PC-3 (cell line): Measurements from ENCODE around the gene ADD1. TPM values are rescaled to one million over a fixed set of nuclear protein-coding genes. Genes with fewer than 3 reads are reported as not detected.

Experiments
- ATAC-seq: fragments of 200-7000 bp; cut with Tn5 transposase; 2 replicates; pipeline ENCODE4 v1.9.1; 2020; ENCODE audit warnings: mild to moderate bottlenecking, moderate library complexity
- BruUV-seq: library from RNA; stranded (reverse); fragments of 400-500 nt; replicated peaks from 2 replicates; lab custom pipeline; 2021; lab: Mats Ljungman, UMichigan
- CTCF ChIA-PET: fragments of 300-600 bp; sonication (Branson Sonifier 250); formaldehyde crosslinking; loops from one replicate; lab custom pipeline; 2022; ENCODE audit warnings: antibody characterized with exemption; lab: Charles Lee
- POLR2A ChIA-PET: fragments of 300-600 bp; sonication (Branson Sonifier 250); formaldehyde crosslinking; loops from one replicate; lab custom pipeline; 2022; ENCODE audit warnings: antibody characterized with exemption; ENCODE audit not compliant: unreplicated experiment; lab: Charles Lee
- DNase-seq: peaks from one replicate; pipeline ENCODE4 v3.0.0-alpha.2; 2015
- H2AFZ ChIP-seq: fragments of 300-600 bp; sonication (generic); 2 replicates; pipeline ENCODE4 v1.6.0; 2016; ENCODE audit warnings: antibody characterized with exemption, low read length
- H3F3A ChIP-seq: fragments of 300-600 bp; sonication (generic); one replicate; pipeline ENCODE4 v1.6.0; 2017; ENCODE audit warnings: antibody characterized with exemption, low read length, control low read depth, mild to moderate bottlenecking; ENCODE audit not compliant: unreplicated experiment
- H3K27ac ChIP-seq: fragments of 300-600 bp; sonication (generic); 2 replicates; pipeline ENCODE4 v1.5.1; 2016; ENCODE audit warnings: mild to moderate bottlenecking, low read length
- H3K27me3 ChIP-seq: fragments of 300-600 bp; sonication (generic); 2 replicates; pipeline ENCODE4 v1.6.1; 2016; ENCODE audit warnings: low read length, mixed read lengths
- H3K36me3 ChIP-seq: fragments of 300-600 bp; sonication (generic); 2 replicates; pipeline ENCODE4 v1.6.1; 2016; ENCODE audit warnings: low read depth, mixed run types, low read length, mixed read lengths
- H3K4me1 ChIP-seq: fragments of 300-600 bp; sonication (generic); 2 replicates; pipeline ENCODE4 v1.5.1; 2016; ENCODE audit warnings: low read length; ENCODE audit not compliant: insufficient read depth
- H3K4me2 ChIP-seq: fragments of 300-600 bp; sonication (generic); 2 replicates; pipeline ENCODE4 v1.6.0; 2016; ENCODE audit warnings: low read length
- H3K4me3 ChIP-seq: fragments of 300-600 bp; sonication (generic); 2 replicates; pipeline ENCODE4 v1.5.1; 2016; ENCODE audit warnings: mild to moderate bottlenecking, low read length, mixed read lengths
- H3K79me2 ChIP-seq: fragments of 300-600 bp; sonication (generic); 2 replicates; pipeline ENCODE4 v1.6.1; 2017; ENCODE audit warnings: low read length, mixed read lengths
- H3K9ac ChIP-seq: fragments of 300-600 bp; sonication (generic); 2 replicates; pipeline ENCODE4 v1.6.0; 2016; ENCODE audit warnings: mild to moderate bottlenecking, low read length
- H3K9me2 ChIP-seq: fragments of 300-600 bp; sonication (generic); replicated peaks from 2 replicates; pipeline ENCODE4 v1.6.1; 2016; ENCODE audit warnings: mixed run types, low read length, mixed read lengths
- H3K9me3 ChIP-seq: fragments of 300-600 bp; sonication (generic); 2 replicates; pipeline ENCODE4 v1.6.1; 2016; ENCODE audit warnings: low read length, mixed read lengths
- H4K20me1 ChIP-seq: fragments of 300-600 bp; sonication (generic); 2 replicates; pipeline ENCODE4 v1.6.1; 2016; ENCODE audit warnings: low read length, mixed read lengths
- EZH2 ChIP-seq: fragments of 300-600 bp; sonication (generic); IDR thresholded peaks from one replicate; pipeline ENCODE4 v1.6.1; 2017; ENCODE audit warnings: antibody characterized with exemption, mild to moderate bottlenecking, low read length; ENCODE audit not compliant: unreplicated experiment
- EZH2phosphoT487 ChIP-seq: fragments of 300-600 bp; sonication (generic); IDR thresholded peaks from 2 replicates; pipeline ENCODE4 v1.6.1; 2018; ENCODE audit warnings: mild to moderate bottlenecking, antibody characterized with exemption, low read length, borderline replicate concordance
- intact Hi-C: fragments of 100-400 bp; cut with micrococcal nuclease; formaldehyde crosslinking; loops from 2 replicates; pipeline ENCODE4 v1.9.0; 2023
- total RNA-seq: library from RNA; depleted of rRNA; stranded (reverse); fragments of >200 nt; gene quantifications from 2 replicates; pipeline ENCODE4 v1.2.3, GENCODE V29; 2014
- TF ChIP-seq, protein P1 (sequence below): fragments of 300-600 bp; sonication (generic); conservative IDR thresholded peaks from 2 replicates; pipeline ENCODE4 v1.5.1; 2017; ENCODE audit warnings: antibody characterized with exemption, low read depth, mild to moderate bottlenecking, low read length

ADD1 gene
- total RNA-seq, 1 experiment from 2014 or later: 118 TPM

DNA sequence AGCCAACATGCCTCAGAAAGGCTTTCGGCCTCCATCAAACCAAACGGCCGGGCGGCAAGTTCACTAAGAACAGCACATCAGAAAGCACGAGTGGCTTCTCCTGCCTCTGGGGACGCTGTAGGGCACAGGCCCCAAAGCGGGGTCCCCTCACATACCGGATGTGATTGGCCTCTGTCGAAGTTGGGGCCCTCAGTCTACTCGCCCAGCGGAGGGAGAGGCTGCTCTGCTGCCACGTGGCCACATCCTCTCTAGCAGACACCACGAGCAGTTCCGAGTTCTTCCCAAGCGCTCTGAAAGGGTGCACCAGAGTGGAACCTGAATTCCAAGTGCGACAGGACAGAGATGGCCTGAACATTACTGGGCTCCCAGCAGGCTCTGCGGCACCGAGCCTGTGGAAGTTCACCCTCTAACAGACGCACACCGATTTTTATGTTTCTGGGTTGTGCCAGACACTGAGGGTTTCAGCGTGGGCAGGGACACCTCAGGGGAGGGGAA, 98.4 kb downstream of the ADD1 start:
- H3K36me3 ChIP-seq: peaks cover 29% of the 10 kb centered on the region
- H3K9me3 ChIP-seq: no peaks in the 10 kb centered on the region
- ChIA-PET CTCF (no interaction called here), POLR2A (no interaction called here)
- no peak overlapping the region for H3K4me2 ChIP-seq
- no peak overlapping the region for H3K27ac ChIP-seq
- no TSS peak for BruUV-seq
- peaks cover 2% of the 10 kb centered on the region; the same call in 1 of the 2 replicates for H4K20me1 ChIP-seq
- H3K4me3 ChIP-seq: no peak overlapping the region
- no peaks in the 10 kb centered on the region for H3F3A ChIP-seq
- H3K27me3 ChIP-seq: no peaks in the 10 kb centered on the region
- no peak overlapping the region for H3K9ac ChIP-seq
- intact Hi-C loops: no loop called here
- H2AFZ ChIP-seq: no peak overlapping the region
- no peaks in the 10 kb centered on the region for H3K9me2 ChIP-seq
- no peak for ATAC-seq
- peaks cover 10% of the 10 kb centered on the region for H3K4me1 ChIP-seq
- no peaks in the 10 kb centered on the region for H3K79me2 ChIP-seq
- no peak for DNase-seq
- no peak for TF ChIP-seq EZH2
- no peak for TF ChIP-seq EZH2phosphoT487
- TF ChIP-seq, protein P1, sequence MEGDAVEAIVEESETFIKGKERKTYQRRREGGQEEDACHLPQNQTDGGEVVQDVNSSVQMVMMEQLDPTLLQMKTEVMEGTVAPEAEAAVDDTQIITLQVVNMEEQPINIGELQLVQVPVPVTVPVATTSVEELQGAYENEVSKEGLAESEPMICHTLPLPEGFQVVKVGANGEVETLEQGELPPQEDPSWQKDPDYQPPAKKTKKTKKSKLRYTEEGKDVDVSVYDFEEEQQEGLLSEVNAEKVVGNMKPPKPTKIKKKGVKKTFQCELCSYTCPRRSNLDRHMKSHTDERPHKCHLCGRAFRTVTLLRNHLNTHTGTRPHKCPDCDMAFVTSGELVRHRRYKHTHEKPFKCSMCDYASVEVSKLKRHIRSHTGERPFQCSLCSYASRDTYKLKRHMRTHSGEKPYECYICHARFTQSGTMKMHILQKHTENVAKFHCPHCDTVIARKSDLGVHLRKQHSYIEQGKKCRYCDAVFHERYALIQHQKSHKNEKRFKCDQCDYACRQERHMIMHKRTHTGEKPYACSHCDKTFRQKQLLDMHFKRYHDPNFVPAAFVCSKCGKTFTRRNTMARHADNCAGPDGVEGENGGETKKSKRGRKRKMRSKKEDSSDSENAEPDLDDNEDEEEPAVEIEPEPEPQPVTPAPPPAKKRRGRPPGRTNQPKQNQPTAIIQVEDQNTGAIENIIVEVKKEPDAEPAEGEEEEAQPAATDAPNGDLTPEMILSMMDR: no peak

DNA sequence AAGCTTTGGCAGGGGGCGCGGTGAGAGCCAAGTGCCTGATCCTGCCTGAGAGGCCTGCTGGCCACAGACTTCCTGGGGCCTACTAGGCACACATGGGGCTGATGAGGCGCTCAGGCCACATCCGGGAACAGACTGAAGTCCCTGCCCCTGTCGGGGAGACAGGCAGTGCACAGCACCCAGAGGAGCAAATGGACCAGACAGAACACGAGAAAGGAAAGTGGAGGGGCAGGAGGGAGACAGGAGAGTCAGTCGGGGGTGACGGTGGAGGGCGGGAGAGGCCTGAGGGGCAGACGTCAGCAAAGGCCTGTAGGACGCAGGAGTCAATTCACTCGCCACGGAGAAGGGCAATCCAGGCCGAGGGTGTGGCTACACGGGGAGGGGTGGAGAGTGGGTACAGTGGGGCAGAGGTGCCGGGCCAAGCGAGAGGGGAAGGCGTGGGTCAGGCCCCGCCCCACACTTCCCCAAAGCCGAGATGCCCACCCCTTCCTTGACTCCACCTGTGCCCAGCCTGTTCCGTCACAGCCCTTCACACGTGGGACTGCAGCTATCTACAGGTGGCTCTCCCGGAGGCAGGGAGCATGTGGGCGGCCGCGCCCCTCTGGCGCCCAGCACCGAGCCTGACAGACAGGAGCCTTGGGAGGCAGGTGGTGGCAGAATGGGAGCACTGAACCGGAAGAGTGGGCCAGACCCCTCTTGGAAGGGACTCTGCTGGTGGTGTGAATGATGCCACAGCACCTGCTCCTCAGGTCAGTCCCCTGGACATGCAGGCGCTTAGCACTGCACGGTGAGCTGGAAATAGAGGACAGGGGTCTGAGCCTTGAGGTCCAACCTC, 99.1 kb downstream of the ADD1 start:
- no peak for DNase-seq
- no peaks in the 10 kb centered on the region for H3K79me2 ChIP-seq
- H3K4me2 ChIP-seq: no peak overlapping the region
- no peaks in the 10 kb centered on the region for H4K20me1 ChIP-seq
- H3F3A ChIP-seq: no peaks in the 10 kb centered on the region
- H3K36me3 ChIP-seq: peaks cover 33% of the 10 kb centered on the region
- intact Hi-C loops: no loop called here
- ChIA-PET POLR2A (no interaction called here), CTCF (no interaction called here)
- H3K9ac ChIP-seq: no peak overlapping the region
- H3K27me3 ChIP-seq: no peaks in the 10 kb centered on the region
- H3K27ac ChIP-seq: no peak overlapping the region
- BruUV-seq: no TSS peak
- no peak; the same call in 1 of the 2 replicates for ATAC-seq
- H3K4me3 ChIP-seq: no peak overlapping the region
- no peaks in the 10 kb centered on the region for H3K9me2 ChIP-seq
- no peak overlapping the region for H2AFZ ChIP-seq
- TF ChIP-seq, protein P1: no peak
- TF ChIP-seq EZH2phosphoT487: no peak
- no peak for TF ChIP-seq EZH2
- no peaks in the 10 kb centered on the region for H3K9me3 ChIP-seq
- H3K4me1 ChIP-seq: peaks cover 3% of the 10 kb centered on the region
